SK-N-DZ (cell line): ENCODE results near the gene CAPN8.

Experiments
- DNase-seq: peaks from one replicate; pipeline ENCODE4 v3.0.0-alpha.2; 2015; ENCODE audit warnings: low spot score

The CAPN8 gene

GRCh38 chr1:223654083-223654482 lies 11.4 kb downstream of the CAPN8 start:
- DNase-seq, result no peak

DNA sequence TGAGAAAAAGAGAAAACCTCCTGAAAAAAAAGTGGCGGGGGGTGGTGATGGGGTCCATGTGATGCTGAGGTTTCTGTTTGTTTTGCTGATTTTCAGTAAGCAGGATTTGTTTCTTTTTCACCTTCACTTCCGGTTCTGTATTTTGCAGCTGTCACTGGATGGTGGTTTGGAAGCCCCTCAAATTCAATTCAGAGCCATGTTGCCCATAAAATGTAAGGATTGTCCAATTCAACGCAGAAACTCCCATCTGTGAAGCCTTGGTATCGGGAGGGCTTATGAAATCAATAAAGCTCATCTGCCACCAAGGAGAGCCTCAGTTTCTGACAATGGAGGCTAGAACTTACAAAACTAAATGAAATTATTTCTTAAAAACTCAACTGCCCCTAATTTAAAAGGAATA lies 12.1 kb downstream of the CAPN8 start:
- no peak for DNase-seq

GRCh38 chr1:223653015-223653414 lies 12.5 kb downstream of the CAPN8 start:
- DNase-seq, result no peak

- DNase-seq, result no peak
These were observed 13.0 kb downstream of the CAPN8 start for GRCh38 chr1:223652436-223652941.

- no peak for DNase-seq
These were observed 14.1 kb downstream of the CAPN8 start for GRCh38 chr1:223651291-223651991.

DNA sequence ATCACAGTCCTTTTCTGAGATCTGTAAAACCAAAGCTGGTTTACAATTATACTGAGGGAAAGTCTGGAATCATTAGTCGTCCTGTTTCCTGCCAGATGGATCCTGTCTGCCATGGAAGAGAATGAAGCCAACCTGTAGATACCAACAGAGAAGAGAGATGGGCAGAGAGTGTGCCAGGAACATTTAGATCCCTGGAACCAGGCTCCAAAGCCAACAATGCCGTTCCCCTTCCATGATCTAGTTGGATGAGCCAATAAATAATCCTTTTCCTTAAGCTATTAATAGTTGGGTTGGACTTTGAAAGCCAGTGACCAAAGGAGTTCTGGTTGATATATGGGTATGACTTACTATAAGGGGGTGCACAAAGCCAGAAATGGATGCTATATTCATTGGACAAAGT lies 15.0 kb downstream of the CAPN8 start:
- DNase-seq, result no peak

- no peak for DNase-seq
These were observed 16.3 kb downstream of the CAPN8 start for GRCh38 chr1:223649222-223649621.

GRCh38 chr1:223647249-223647648 lies 18.3 kb downstream of the CAPN8 start:
- no peak for DNase-seq

DNA sequence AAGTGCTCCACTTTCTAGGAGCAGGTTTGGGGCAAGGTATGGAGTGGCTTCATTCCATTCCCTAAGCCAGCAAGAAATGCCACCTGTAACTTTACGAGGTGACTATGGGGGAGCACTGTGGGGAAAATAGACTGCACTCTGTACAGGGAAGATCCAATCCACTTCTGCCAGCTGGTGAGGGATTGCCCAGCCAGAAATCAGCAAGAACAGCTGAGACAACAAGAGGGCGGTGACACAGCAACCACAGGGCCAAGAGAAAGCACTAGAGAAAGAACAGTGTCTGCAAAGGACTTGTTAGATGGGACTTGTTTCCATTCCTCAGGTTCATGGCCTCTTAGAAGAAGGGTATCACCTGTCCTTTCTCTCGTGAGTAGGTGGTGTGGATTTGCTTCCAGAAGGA lies 19.6 kb downstream of the CAPN8 start:
- DNase-seq, result no peak

DNA sequence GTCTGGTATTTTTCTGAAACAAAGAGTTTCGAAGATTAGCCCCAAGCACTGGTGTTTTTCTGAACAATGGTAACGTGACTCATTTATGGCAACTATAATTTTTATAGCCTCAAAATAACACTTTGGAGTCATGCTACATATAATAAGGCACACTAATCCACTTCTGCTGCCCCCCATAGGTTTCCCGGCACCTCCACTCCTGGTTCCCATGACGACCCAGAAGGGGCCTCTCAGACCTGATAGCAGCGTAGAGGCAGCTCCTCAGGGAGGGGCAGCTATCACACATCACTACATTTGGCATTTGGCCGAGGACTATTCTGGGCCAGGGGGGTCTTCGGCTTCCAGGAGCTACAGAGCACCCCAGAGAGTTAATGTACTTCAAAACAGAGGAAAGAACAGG lies 23.3 kb downstream of the CAPN8 start:
- no peak for DNase-seq

- DNase-seq, result no peak
These were observed 23.9 kb downstream of the CAPN8 start for GRCh38 chr1:223641523-223642039.

- no peak for DNase-seq
These were observed 26.2 kb downstream of the CAPN8 start for GRCh38 chr1:223639331-223639749.

GRCh38 chr1:223635236-223635635 lies 30.3 kb downstream of the CAPN8 start:
- no peak for DNase-seq

- no peak for DNase-seq
These were observed 31.1 kb downstream of the CAPN8 start for GRCh38 chr1:223634423-223634822.

- DNase-seq, result no peak
These were observed 33.5 kb downstream of the CAPN8 start for GRCh38 chr1:223631956-223632355.

DNA sequence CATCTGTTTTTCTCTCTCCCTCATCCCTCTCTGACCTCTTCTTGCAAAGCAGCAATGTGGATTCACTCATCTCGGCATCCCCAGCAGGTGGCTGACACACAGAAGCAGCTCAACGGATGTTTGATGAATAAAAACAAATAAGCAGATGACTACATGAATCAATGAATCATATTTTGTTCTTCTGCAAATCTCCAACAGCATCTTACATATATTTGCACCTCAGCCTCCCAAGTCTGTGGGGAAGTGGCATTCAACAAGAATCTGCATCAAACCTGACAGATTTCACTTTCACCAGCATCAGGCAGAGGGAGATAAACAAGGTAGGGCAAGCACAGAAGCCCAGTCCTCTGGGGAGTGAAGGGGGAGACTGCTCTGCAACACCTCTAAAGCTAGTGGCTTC lies 34.0 kb downstream of the CAPN8 start:
- no peak for DNase-seq

GRCh38 chr1:223629126-223629457 lies 36.4 kb downstream of the CAPN8 start:
- DNase-seq, result no peak

- DNase-seq, result peak; percentile 67
These were observed 37.0 kb downstream of the CAPN8 start for GRCh38 chr1:223628233-223629125.

GRCh38 chr1:223622132-223622842 lies 43.2 kb downstream of the CAPN8 start:
- no peak for DNase-seq

- no peak for DNase-seq
These were observed 44.2 kb downstream of the CAPN8 start for GRCh38 chr1:223621312-223621734.

DNA sequence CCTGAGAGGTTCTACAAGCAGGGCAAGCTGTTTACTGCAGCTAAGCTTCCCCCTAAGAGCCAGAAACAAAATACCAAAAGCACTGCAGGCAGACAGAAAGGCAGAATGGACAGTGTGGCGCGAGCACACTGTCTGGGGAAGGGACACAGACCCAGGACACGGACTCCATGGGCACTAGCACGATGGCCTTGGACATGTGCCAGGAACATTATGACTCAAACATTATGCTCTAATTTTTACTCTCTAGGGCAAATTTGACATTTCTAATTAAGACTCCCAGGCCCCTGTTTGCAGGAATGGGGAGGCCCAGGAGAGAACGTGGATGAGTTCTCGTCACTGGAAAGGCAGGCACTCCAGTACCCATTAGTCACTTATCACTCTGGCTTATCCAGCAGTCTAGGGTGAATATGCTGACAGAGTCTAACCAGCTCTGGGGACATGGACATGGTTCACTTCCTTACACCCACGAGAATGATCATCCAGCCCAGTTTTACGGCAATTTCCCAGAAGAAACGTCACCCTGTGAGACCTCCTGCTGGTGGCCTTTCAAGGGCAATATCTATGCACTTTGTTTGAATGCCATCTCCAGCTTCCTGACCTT lies 45.1 kb downstream of the CAPN8 start:
- no peak for DNase-seq

DNA sequence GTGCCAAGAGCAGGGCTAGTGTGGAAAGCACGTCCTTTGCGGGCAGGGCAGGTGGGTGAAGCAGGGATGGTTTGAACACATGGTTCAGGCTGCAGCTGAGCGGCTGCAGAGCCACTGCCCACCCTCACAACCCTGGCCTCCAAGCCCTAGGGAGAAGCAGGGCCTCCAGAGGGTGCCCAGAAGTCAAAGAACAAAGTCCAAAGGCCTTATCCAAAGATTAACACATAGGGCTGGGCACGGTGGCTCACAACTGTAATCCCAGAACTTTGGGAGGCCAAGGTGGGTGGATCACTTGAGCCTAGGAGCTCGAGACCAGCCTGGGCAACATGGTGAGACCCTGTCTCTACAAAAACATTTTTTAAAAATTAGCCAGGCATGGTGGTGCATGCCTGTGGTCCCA lies 46.8 kb downstream of the CAPN8 start:
- no peak for DNase-seq
